ENCODE results near the gene SEMA3B.

DNA sequence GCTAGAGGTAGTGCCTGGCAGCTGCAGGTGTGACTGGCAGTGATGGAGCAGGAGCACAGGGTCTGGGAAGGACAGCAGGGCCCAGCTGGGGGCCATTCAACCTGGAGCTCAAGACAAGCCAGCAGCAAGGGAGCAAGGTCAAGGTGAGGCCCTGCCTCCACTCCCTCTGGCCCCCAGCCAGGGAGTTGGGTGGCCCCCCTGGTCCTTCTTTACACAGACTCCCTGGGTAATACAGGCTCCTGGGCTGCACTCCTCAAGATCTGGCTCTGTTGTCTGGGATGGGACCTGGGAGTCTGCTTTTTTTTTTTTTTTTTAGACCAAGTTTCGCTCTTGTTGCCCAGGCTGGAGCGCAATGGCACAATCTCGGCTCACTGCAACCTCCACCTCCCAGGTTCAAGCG is 18.4 kb upstream of the SEMA3B start:
- no peak for TF ChIP-seq POLR2AphosphoS5 (IDR thresholded peaks at IDR 0.05)
- TF ChIP-seq CTCF (IDR thresholded peaks at IDR 0.05) = no peak
- no peak for TF ChIP-seq EP300 (IDR thresholded peaks at IDR 0.05; ENCODE audit: low read depth)
- TF ChIP-seq POLR2A (IDR thresholded peaks at IDR 0.05) = no peak
